Kidney tubule cell (primary cell): ENCODE measurements around the gene FOLR1.

ENCODE experiments used
- DNase-seq: peaks from one replicate; pipeline ENCODE4 v3.0.0-alpha.2; 2018; ENCODE audit warnings: low spot score

FOLR1 gene

GRCh38 chr11:72223615-72224563, 31.9 kb downstream of the FOLR1 start:
- DNase-seq: peak; percentile 77

- DNase-seq: peak; percentile 33
Measured at GRCh38 chr11:72224564-72225410, 32.8 kb downstream of the FOLR1 start, which contains the start of gene INPPL1. INPPL1 (plus strand) TSS chr11:72224767; CDS start chr11:72224985, 218 bp downstream.

- DNase-seq: peak; percentile 27
Measured at GRCh38 chr11:72225411-72225951, 33.5 kb downstream of the FOLR1 start.

- no peak for DNase-seq
Measured at GRCh38 chr11:72226701-72227100, 34.8 kb downstream of the FOLR1 start.

- peak; percentile 65 for DNase-seq
Measured at GRCh38 chr11:72227316-72228228, 35.6 kb downstream of the FOLR1 start.

- no peak for DNase-seq
Measured at GRCh38 chr11:72228229-72228843, 36.4 kb downstream of the FOLR1 start.

GRCh38 chr11:72228844-72229231, 36.9 kb downstream of the FOLR1 start:
- no peak for DNase-seq

- no peak for DNase-seq
Measured at GRCh38 chr11:72229336-72229924, 37.5 kb downstream of the FOLR1 start.

GRCh38 chr11:72229925-72230763, 38.2 kb downstream of the FOLR1 start:
- DNase-seq: no peak

- no peak for DNase-seq
Measured at GRCh38 chr11:72230764-72231365, 38.9 kb downstream of the FOLR1 start.

GRCh38 chr11:72231396-72232259, 39.7 kb downstream of the FOLR1 start:
- no peak for DNase-seq

GRCh38 chr11:72232260-72233055, 40.5 kb downstream of the FOLR1 start:
- DNase-seq: no peak

- no peak for DNase-seq
Measured at GRCh38 chr11:72233056-72233772, 41.3 kb downstream of the FOLR1 start.

- DNase-seq: no peak
Measured at GRCh38 chr11:72233773-72234513, 42.0 kb downstream of the FOLR1 start.

GRCh38 chr11:72234514-72234830, 42.5 kb downstream of the FOLR1 start:
- DNase-seq: no peak

GRCh38 chr11:72234920-72235319, 43.0 kb downstream of the FOLR1 start:
- no peak for DNase-seq
